Stimulated activated CD4-positive, alpha-beta T cell treated with anti-CD3 and anti-CD28 coated beads, Interleukin-15, amount 100 ng/mL, for 1 hour (primary cell): ENCODE measurements around the gene SLC6A13.
"Not testable (repeated sequence)": the region's sequence is repeated elsewhere in the genome, so short reads cannot be mapped to it uniquely, and the experiment has no call there.

Source experiments
- DNase-seq, 2 donors: peaks; one replicate each; pipeline ENCODE4 v3.0.0-alpha.2; 2020; ENCODE audit warnings: low read depth in 1 of 2, low spot score in 1 of 2

Gene SLC6A13

GRCh38 chr12:201361-201760 lies 61.3 kb downstream of the SLC6A13 start:
- DNase-seq: no peak

- DNase-seq: no peak
Observed at GRCh38 chr12:198705-199104, 63.9 kb downstream of the SLC6A13 start.

GRCh38 chr12:197911-198695 lies 64.5 kb downstream of the SLC6A13 start:
- DNase-seq: no peak

- no peak for DNase-seq
Observed at GRCh38 chr12:197347-197746, 65.3 kb downstream of the SLC6A13 start.

GRCh38 chr12:196436-196835 lies 66.2 kb downstream of the SLC6A13 start:
- no peak for DNase-seq

GRCh38 chr12:195951-196350 lies 66.7 kb downstream of the SLC6A13 start:
- no peak for DNase-seq

- no peak for DNase-seq
Observed at GRCh38 chr12:195156-195555, 67.5 kb downstream of the SLC6A13 start.

- DNase-seq: no peak
Observed at GRCh38 chr12:194276-194675, 68.4 kb downstream of the SLC6A13 start.

GRCh38 chr12:193261-193660 lies 69.4 kb downstream of the SLC6A13 start:
- DNase-seq: no peak

- no peak for DNase-seq
Observed at GRCh38 chr12:191541-191940, 71.1 kb downstream of the SLC6A13 start.

GRCh38 chr12:190881-191280 lies 71.8 kb downstream of the SLC6A13 start:
- DNase-seq: no peak

GRCh38 chr12:189622-189962 lies 73.0 kb downstream of the SLC6A13 start:
- no peak for DNase-seq

- DNase-seq: peak in 1 of 2 donors; percentile 30
Observed at GRCh38 chr12:188910-189621, 73.6 kb downstream of the SLC6A13 start.

- not testable (repeated sequence) for DNase-seq
Observed at GRCh38 chr12:187986-188909, 74.4 kb downstream of the SLC6A13 start.

- no peak for DNase-seq
Observed at GRCh38 chr12:186006-186625, 76.5 kb downstream of the SLC6A13 start.

- no peak for DNase-seq
Observed at GRCh38 chr12:185576-185955, 77.1 kb downstream of the SLC6A13 start.

GRCh38 chr12:184811-185575 lies 77.6 kb downstream of the SLC6A13 start:
- DNase-seq: no peak

- no peak for DNase-seq
Observed at GRCh38 chr12:182381-182892, 80.2 kb downstream of the SLC6A13 start.

GRCh38 chr12:181921-182320 lies 80.7 kb downstream of the SLC6A13 start:
- DNase-seq: no peak

- DNase-seq: no peak
Observed at GRCh38 chr12:180445-180844, 82.2 kb downstream of the SLC6A13 start.
